HG03378 (cell line): ENCODE results near the gene CEND1.

Experiments used
- ATAC-seq: cut with Tn5 transposase; IDR thresholded peaks from one replicate; pipeline ENCODE4 v1.9.1; 2021; ENCODE audit warnings: mild to moderate bottlenecking, moderate library complexity; ENCODE audit not compliant: unreplicated experiment

Gene CEND1

DNA sequence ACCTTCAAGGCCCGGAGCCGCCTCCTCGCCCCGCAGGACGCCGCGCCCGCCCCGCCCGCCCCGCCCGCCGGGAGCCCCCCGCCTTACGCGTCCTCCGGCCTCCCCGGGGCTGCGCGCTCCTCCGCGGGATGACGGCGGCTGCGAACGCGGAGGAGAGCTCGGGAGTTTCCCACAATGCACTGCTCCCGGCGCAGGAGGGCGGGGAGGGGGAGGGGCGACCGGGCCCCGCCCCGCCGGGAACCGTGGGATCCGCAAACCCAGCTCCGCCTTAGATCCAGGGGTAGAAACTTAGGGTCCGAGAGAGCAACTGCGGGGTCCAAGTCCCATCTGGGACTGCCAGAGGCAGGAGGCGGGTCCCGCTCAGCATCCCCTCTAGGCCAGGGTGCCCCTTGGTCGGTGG, at the start of gene CEND1:
Gene CEND1, minus strand, starts transcription at position 148 of the 400 bp plus-strand sequence. CDS start 1,514 bp downstream, outside the sequence.
- ATAC-seq: no peak

DNA sequence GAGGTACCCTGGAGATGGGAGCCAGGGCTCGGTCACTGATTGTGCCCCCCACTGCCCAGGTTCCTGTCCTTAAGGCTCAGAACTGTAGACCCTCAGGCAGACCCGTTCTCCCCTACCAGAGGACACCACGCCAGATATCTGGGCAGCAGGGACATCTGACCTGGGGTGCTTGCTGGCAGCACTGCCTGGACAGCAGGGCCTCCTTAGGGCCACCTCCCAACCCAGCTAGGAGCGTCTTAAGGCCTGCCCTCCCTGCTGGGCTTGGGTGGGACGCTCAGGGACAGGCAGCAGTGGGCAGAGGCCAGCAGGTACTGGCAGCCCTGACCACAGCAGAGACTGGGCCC, 49.4 kb upstream of the CEND1 start:
- no peak for ATAC-seq

DNA sequence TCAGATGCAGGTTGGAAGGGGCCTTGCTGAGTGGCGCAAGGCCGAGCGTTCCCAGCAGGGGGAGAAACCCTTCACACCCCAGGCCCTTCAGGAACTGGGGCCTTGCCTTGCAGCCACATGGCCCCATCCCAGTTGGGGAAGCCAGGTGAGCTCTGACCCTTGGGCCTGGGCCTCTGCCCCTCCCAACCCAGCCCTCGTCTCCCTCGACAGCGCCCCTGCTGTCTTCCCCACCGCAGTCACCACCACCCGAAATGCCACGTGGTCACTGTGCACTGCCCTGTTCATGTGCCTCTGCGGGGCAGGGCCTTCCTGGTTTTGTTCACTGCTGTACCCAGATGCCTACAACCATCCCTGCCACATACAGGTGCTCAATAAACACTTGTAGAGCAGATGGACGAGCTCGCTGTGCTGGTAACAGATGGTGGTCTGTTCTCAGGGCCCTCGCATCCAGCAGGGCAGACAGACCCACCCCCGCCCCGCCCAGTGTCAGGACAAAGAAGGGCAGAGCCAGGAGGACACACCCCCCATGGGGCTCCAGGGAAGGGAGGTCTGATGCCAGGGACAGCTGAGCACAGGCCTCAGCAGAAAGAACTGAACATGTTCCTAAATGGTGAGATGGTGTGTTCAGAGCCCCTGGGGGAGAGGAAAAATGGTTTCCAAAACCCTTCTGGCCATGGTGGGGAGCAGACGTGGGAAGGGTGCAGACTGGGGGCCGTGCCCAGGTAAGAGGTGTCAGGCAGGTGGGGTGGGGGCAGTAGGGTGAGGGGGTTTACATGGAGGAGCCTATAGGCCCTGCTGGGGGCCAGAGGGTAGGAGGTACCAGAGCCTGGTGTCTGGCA, 48.8 kb upstream of the CEND1 start:
- ATAC-seq: no peak

DNA sequence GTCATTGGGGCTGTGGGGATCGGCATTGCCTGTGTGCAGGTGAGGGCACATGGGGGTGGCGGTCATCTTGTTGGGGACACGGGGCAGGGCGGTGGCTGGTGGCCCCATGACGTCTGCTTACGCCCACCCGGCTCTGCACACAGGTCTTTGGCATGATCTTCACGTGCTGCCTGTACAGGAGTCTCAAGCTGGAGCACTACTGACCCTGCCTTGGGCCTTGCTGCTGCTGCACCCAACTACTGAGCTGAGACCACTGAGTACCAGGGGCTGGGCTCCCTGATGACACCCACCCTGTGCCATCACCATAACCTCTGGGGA, 48.1 kb upstream of the CEND1 start:
- ATAC-seq: no peak

DNA sequence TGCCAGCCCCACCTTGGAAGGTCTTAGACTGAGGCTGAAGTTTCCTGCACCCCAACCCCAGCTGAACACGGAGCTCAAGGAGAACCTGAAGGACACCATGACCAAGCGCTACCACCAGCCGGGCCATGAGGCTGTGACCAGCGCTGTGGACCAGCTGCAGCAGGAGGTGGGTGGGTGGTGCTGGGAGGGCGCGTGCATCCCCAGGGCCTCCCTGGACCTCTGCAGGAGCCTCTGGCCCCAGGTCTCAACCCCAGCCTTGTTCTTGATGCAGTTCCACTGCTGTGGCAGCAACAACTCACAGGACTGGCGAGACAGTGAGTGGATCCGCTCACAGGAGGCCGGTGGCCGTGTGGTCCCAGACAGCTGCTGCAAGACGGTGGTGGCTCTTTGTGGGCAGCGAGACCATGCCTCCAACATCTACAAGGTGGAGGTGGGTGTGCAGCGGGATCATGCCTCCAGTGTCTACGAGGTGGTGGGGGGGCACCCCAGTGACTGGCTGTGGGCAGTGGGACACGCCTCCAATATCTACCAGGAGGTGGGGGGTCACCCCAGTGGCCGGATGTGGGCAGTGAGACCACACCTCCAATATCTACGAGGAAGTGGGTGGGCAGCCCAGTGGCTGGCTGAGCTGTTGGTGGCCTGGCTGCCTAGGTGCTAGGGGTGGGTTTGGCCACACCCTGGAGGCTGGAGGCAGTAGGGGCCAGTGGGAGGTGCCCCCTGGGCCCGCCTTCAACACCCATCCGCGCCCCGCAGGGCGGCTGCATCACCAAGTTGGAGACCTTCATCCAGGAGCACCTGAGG, 47.5 kb upstream of the CEND1 start:
- ATAC-seq: no peak

DNA sequence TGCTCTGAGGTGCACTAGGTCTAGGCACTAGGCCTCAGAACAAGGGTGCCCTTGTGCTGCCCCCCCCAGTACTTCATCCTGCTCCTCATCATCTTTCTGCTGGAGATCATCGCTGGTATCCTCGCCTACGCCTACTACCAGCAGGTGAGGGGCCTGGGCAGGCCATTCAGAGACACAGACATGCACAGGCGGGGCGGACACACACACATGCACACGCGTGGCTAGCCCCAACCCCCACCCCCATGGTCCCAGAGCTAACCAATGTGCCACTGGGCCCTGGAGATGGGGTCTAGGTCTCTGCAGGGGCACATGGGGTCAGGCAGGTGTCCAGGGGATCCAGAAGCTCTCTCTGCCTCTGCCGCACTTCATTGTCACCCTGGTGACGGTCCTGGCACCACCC, 46.8 kb upstream of the CEND1 start:
- ATAC-seq: no peak

DNA sequence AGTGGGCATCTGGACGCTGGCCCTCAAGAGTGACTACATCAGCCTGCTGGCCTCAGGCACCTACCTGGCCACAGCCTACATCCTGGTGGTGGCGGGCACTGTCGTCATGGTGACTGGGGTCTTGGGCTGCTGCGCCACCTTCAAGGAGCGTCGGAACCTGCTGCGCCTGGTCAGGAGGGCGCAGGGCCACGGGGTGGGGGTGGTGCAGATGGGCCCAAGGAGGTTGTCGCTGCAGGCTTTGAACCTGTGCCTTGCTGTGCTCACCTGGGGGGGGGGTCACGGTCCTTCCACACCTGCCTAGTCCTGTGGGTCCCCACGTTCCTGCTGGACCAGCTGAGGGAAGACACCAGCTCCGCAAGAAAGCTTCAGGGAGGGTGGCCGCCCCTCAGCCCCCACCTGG, 46.4 kb upstream of the CEND1 start:
- ATAC-seq: no peak

DNA sequence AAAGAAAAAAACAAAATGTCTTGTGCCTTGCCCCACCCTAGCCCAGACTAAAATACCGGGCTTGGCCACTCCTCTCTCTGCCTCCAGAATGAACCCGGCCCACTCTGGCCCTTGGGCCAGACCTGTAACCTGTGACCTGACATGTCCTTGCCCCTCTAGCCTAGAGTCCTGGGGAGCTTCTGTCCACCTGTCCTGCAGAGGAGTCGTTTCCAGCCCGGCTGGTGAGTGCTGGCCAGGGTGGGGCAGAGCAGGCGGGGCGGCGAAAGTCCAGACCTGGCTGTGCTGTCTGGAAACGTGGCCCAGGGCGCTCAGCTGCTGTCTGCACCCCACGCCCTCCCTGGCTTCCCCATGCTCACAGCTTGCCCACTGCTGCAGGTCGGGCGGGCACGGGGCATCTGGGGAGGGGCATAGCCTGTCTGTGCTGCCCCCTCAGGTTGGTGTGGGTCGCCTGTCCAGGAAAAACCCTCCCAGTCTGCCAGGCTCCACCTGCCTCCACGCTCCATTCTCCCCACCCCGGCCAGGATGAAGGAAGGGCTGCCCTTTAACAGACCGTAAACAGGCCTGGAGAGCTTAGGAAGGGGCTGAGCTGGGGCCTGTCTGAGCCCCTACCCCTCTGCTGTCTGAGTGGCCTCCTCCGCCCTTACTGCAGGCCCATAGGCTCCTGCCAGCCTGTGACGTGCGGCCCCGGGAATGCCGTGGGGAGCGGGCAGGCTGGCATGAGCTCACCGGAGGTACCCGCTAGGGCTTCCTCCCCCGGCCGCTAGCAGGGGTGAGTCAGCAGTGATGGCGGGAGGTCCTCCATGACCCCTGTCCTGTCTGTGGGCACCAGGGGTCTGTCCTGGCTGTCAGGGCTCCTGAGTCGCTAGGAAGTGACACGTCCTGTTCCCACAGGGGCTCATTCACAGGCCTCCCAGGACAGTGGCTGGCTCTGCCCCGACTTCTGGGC, 44.8 kb upstream of the CEND1 start:
- ATAC-seq: no peak

DNA sequence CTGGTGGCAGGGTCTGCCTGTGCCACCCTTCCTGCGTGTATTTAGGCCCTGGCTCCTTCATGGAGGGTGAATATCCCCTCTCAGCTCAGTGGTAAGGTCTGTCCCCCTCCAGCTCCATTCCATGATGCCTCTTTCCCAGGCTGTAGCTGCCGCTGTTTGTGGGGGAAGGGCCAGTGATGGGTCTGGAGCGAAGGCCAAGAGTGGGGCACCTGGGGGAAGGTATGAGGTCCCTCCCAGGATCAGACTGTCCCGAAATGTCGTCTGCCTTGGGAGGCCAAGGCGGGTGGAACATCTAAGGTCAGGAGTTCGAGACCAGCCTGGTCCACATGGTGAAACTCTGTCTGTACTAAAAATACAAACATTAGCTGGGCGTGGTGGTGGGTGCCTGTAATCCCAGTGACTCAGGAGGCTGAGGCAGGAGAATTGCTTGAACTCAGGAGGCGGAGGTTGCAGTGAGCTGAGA, 44.0 kb upstream of the CEND1 start:
- ATAC-seq: no peak

DNA sequence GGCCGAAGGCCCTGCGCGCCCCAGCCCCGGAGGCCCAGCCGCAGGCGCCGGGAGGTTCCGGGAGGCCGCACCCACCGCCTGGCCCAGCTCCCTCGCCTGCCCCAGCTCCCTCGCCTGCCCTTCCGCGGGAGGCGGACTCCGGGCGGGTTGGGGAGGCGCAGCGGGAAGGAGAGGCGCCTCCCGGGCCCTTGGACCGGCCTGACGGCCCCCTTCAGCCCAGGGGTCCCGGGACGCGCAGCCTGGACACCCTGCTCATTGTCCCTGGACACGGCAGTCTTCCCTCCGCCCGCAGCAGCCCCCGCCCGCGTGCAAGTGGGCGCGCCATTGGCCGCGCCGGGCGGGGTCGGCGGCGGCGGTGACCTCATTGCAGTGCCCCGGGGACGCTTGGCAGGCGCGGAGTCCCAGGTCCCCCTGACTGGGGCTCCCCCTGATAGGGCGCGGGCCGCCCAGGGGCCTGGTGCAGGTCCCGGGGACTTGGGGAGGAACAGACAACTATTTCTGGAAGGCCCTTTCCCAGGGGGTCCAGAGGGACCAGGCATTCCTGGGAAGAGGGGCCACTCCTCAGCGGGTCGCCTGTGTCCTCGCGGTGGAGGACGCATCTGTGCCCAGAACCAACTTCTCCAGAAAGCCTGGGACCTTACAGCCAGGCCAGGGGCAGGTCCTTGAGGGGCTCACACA, 43.4 kb upstream of the CEND1 start:
- ATAC-seq: no peak

DNA sequence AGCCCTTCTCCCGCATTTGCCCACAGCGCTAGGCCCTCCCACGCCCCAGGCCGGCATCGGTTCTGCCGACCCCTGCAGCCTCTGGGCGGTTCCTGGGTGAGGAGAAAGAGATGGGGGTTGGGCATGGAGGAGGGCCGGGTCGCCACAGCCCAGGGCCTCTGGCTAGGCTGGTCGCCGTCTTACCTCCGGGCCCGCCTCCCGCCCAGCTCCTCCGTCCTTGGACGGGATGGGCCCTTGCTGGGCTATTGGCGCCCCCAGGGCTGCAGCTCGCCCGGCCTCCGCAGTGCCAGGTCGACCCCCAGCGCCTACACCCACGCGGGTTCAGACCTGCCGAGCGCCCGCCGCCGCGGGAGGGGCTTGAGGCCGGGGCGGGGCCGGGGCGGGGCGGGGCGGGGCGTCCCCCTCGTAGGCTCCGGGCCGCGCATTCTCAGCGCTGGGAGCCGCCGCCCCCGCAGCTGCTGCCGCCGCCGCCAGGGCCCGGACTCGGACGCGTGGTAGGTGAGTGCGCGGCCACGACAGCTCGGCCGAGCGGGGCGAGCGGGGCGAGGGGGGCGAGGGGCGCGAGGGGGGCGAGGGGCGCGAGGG, 42.7 kb upstream of the CEND1 start, which contains the start of gene CD151:
Gene CD151, plus strand, starts transcription at position 424 of the 585 bp plus-strand sequence. CDS start 3,118 bp downstream, outside the sequence.
- ATAC-seq: no peak

DNA sequence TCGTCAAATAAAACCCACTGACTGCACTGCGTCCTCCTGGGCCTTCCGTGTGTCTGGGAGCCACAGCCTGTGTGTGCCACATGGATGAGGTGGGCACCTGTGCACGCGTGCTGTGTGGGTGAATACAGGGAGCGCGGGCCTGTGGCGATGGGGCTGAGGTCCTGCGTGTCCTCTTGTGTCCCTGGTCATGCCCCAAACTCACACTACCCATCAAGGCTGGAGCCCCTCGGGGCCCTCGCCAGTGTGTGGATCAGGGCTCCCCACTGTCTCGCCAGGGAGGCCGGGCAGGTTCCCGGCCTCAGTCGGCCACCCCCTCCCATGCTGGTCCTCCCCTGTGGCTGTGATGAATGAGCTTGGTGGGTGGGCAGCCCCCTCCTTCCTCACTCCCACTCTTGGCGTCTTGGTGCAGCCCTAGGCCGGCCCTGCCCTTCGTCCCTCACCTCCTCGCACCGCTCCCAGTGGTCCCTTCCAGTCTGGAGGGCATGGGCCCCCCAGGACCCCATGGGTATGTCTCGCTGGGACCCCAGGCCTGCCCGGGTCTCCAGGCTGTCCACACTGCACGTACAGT, 42.2 kb upstream of the CEND1 start:
- no peak for ATAC-seq

DNA sequence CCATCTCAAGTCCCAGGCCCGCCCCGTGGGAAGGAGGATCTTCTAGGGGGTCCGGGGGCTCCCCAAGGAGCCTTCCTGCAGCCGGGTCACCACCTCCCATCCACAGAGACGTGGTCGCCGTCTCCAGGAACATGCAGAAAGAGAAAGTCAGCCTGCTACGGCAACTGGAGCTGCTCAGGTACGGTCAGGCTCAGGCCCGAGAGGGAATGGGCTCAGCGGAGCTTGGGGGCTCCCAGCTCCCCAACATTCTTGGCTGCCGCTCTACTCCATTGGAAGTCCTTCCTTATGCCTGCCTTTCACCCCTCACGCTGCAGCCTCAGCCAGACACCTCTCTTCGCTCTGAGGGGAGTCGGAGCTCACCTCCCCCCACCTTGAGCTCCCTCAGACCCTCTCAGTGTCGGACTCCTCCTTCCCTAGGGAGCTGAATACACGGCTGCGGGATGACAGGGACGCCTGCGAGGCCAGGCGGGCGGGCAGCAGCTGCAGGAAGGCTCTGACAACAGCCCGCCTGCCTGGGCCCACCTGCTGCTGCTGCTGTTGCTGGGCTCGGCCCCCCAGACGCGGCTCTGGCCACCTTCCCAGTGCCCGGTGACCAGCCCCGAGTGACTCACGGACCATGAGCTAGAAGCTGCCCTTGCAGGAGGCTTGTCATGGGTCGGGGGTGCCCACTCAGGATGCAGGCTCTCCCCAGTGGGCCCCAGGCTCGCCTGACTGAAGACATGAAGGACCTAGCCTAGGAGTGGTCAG, 41.4 kb upstream of the CEND1 start:
- ATAC-seq: no peak

DNA sequence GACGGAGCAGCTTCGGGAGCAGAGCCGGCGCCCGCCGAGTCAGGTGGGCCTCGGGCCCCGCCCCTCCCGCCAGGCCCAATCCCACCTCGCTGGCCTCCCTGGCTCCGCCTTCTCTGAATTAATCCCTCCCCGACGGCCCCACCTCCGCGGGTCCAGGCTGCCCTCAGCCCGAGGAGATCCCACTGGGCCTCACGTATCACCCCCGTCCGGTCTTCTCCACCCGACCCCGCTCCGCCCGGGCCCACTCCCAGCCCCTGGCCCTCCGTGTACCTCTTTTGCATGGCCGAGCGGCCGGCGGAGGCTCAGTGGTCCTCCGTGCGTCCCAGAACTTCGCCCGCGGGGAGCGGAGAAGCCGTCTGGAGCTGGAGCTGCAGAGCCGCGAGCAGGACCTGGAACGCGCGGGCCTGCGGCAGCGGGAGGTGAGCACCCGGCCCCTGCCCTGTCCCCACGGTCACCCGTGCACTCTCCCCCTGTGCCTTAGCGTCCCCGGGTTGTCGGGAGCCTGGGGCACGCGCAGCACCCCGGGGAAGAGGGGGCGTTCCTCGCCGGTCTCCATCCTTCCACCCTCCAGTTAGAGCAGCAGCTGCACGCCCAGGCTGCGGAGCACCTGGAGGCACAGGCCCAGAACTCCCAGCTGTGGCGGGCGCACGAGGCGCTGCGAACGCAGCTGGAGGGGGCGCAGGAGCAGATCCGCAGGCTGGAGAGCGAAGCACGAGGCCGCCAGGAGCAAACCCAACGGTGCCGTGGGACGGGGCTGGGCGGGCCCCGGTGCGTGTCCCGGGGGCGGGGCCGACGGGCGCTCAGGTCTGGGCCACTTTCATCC, 40.6 kb upstream of the CEND1 start:
- no peak for ATAC-seq

DNA sequence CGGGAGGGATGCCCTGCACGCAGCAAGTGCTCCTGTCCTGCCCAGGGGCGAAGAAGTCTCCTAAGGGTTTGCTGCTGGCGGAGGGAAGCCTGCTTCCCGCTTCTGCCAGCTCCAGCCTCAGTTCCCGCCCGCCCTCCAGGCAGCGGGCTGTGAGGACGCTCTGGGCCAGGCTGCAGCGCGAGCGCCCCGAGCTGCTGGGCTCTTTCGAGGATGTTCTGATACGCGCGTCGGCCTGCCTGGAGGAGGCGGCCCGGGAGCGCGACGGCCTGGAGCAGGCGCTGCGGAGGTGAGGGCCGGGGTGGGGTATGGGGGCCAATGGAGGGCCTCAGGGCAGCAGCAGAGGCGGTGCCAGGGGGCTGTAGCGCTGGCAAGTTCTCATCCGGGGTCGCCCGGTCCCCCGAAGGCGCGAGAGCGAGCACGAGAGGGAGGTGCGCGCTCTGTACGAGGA, 40.0 kb upstream of the CEND1 start:
- ATAC-seq: no peak

DNA sequence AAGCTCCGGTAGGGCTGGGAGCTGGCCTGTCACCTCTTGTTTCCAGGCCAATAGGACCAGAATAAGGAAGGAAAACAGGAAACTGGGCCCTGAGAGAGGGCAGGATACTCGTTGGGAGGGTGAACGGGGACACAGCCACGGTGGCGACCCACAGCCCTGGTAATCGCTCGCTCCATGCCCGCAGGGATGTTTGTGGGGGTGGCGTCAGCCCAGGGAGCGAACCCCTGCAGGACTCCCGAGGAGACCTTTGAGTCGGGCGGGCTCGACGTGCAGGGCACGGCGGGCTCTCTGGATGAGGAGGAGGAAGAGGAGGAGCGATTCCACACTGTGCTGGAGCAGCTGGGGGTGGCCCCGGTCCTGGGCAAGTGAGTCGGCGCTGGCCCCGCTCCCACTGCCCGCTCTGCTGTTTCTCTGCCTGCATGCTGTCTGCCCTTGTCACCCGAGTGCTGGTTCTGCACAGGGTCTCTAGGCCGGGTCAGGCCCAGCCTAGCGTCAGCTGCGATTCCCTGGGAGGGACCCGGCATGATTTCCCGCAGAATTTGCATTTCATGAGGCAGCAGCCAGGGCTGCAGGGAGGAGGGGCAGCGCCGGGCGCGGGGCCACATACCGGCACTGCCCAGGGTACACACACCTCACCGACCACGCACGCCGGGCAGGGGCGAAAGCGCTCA, 39.4 kb upstream of the CEND1 start:
- no peak for ATAC-seq

DNA sequence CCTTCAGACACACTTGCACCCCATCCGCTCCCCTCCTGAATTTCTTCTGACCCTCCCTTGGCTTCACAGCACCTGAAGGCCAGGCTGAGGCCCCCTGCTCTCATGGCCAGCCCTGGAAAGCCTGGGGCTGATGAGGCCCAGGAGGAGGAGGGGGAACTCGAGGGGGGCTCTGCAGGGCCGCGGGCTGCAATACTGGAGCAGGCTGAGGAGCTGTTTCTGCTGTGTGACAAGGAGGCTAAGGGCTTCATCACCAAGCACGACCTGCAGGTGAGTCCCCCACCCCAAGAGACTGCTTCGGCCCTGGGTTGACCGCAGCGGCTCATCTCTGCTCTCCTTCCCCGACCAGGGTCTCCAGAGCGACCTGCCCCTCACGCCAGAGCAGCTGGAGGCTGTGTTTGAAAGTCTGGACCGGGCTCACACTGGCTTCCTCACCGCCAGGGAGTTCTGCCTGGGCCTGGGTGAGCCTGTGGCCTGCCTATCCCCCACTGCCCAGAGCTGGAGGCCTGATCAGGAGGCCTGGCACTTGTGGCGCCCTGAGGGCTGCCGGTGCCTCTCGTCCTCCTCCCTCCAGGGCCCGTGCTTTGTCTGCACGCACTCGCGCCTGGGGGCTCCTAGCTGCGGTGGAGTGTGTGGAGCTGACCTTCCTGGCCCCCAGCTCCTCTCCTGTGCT, 38.8 kb upstream of the CEND1 start:
- no peak for ATAC-seq
